ENCODE results near the gene NTRK3.
A peak's percentile ranks its signal among the peaks of the same experiment; 100 is the strongest.
"Not testable (repeated sequence)": the region's sequence is repeated elsewhere in the genome, so short reads cannot be mapped to it uniquely, and the experiment has no call there.

The NTRK3 gene

GRCh38 chr15:88066636-88067330 is 189.8 kb downstream of the NTRK3 start:
- ATAC-seq (replicated peaks) (no peak), DNase-seq (no peak)
- Mint-ChIP-seq H3K4me3 (no peak overlapping the region), H3K27ac (no peak overlapping the region), H3K4me1 (no peaks in the 10 kb centered on the region), H3K36me3 (no peaks in the 10 kb centered on the region), H3K9me3 (peaks cover 0 to 10% of the 10 kb centered on the region in 2 donors), H3K27me3 (no peaks in the 10 kb centered on the region)

- no peak overlapping the region for H3K27ac Mint-ChIP-seq
- H3K36me3 Mint-ChIP-seq: no peaks in the 10 kb centered on the region
- H3K27me3 Mint-ChIP-seq: no peaks in the 10 kb centered on the region
- no peak for ATAC-seq (replicated peaks)
- no peak for DNase-seq
- peaks cover 0 to 5% of the 10 kb centered on the region in 2 donors for H3K9me3 Mint-ChIP-seq
- no peaks in the 10 kb centered on the region for H3K4me1 Mint-ChIP-seq
- no peak overlapping the region for H3K4me3 Mint-ChIP-seq
Measured at GRCh38 chr15:88061452-88061851, 195.1 kb downstream of the NTRK3 start.

DNA sequence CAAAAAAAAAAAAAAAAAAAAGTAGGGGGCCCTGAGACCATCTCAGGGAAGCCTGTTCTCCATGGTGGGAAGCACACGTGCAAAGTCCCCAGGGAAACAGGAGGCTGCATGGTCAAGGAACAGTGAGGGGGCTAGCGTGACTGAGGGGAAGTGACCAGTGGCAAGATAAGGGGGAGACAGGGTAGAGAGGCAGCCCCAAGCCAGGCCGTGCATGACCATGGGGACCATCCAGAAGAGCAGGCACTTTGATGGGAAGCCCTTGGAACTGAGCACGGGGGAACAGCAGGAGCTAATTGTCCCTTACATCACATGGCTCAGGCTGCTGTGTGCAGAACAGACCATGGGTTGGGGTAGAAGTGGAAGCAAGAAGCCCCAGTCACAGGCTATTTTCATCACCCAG is 196.2 kb downstream of the NTRK3 start:
- Mint-ChIP-seq H3K9me3 (peaks cover 0 to 5% of the 10 kb centered on the region in 2 donors), H3K27me3 (no peaks in the 10 kb centered on the region), H3K36me3 (no peaks in the 10 kb centered on the region), H3K4me3 (no peak overlapping the region), H3K27ac (no peak overlapping the region), H3K4me1 (no peaks in the 10 kb centered on the region)
- no peak for DNase-seq
- ATAC-seq (replicated peaks): no peak

GRCh38 chr15:88057836-88058235 is 198.7 kb downstream of the NTRK3 start:
- Mint-ChIP-seq H3K4me3 (no peak overlapping the region), H3K27me3 (no peaks in the 10 kb centered on the region), H3K9me3 (peaks cover 0 to 4% of the 10 kb centered on the region in 2 donors), H3K4me1 (no peaks in the 10 kb centered on the region), H3K36me3 (no peaks in the 10 kb centered on the region), H3K27ac (no peak overlapping the region)
- DNase-seq (no peak), ATAC-seq (replicated peaks) (no peak)

DNA sequence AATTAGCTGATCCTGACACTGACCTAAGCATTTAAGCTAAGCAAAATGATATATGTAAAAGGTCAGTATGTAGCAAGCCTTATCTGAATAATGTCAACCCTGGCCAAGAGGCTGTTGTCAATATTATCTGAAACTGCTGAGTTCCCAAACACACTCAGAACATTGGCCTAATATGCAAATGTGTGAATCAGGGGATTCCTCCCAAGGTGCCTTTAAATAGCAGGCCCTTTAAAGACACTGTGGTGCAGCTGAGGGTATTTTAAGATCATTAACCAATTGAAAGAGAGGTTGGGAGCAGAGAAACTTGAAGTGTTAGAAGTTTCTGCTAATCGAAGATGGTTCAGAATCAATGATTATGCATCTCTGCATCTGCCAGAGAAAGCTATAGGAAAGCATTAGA is 207.0 kb downstream of the NTRK3 start:
- ATAC-seq (replicated peaks) (peak; percentile 80 to 91), DNase-seq (no peak)
- H3K9me3 Mint-ChIP-seq: no peaks in the 10 kb centered on the region
- H3K4me3 Mint-ChIP-seq: no peak overlapping the region
- peaks cover 0 to 5% of the 10 kb centered on the region in 2 donors for H3K27me3 Mint-ChIP-seq
- H3K4me1 Mint-ChIP-seq: peaks cover 0 to 2% of the 10 kb centered on the region in 2 donors
- H3K27ac Mint-ChIP-seq: no peak overlapping the region
- H3K36me3 Mint-ChIP-seq: no peaks in the 10 kb centered on the region

- H3K36me3 Mint-ChIP-seq: no peaks in the 10 kb centered on the region
- DNase-seq: no peak
- H3K27ac Mint-ChIP-seq: no peak overlapping the region
- peaks cover 0 to 2% of the 10 kb centered on the region in 2 donors for H3K4me1 Mint-ChIP-seq
- no peaks in the 10 kb centered on the region for H3K9me3 Mint-ChIP-seq
- ATAC-seq (replicated peaks): peak; percentile 33 to 70
- no peak overlapping the region for H3K4me3 Mint-ChIP-seq
- peaks cover 0 to 5% of the 10 kb centered on the region in 2 donors for H3K27me3 Mint-ChIP-seq
Measured at GRCh38 chr15:88048755-88049154, 207.8 kb downstream of the NTRK3 start.

GRCh38 chr15:88048237-88048636 is 208.3 kb downstream of the NTRK3 start:
- no peak for ATAC-seq (replicated peaks)
- H3K27me3 Mint-ChIP-seq: peaks cover 0 to 5% of the 10 kb centered on the region in 2 donors

GRCh38 chr15:88046576-88047129 is 209.9 kb downstream of the NTRK3 start:
- Mint-ChIP-seq H3K4me1 (peaks cover 0 to 2% of the 10 kb centered on the region in 2 donors), H3K27me3 (peaks cover 0 to 5% of the 10 kb centered on the region in 2 donors), H3K36me3 (no peaks in the 10 kb centered on the region), H3K27ac (no peak overlapping the region), H3K4me3 (no peak overlapping the region), H3K9me3 (no peaks in the 10 kb centered on the region)
- DNase-seq (no peak), ATAC-seq (replicated peaks) (no peak)

More at GRCh38 chr15:88048237-88048636, 208.3 kb downstream of the NTRK3 start:
- H3K36me3 Mint-ChIP-seq: no peaks in the 10 kb centered on the region
- peaks cover 0 to 2% of the 10 kb centered on the region in 2 donors for H3K4me1 Mint-ChIP-seq
- H3K27ac Mint-ChIP-seq: no peak overlapping the region
- no peaks in the 10 kb centered on the region for H3K9me3 Mint-ChIP-seq
- no peak overlapping the region for H3K4me3 Mint-ChIP-seq
- DNase-seq: no peak

DNA sequence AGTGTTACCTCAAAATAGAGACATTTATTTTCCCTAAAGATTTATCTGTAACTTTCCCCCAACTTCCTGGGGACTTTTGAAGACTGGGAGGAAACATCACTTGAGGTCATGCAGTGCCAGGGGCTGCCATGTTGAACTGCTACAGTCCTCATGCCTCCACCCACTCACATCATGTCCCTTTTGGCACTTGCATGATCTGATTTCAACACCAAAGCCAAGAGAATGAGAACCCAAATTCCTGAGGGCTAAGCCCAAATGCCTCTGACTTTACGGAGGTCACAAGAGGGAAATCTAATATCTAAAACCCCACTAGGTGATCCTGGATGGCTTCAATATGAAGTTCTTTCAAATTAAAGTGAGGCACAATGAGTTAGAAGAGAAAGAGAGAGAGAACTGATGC is 213.1 kb downstream of the NTRK3 start:
- Mint-ChIP-seq H3K36me3 (no peaks in the 10 kb centered on the region), H3K4me1 (no peaks in the 10 kb centered on the region), H3K4me3 (no peak overlapping the region), H3K9me3 (no peaks in the 10 kb centered on the region), H3K27me3 (no peaks in the 10 kb centered on the region), H3K27ac (no peak overlapping the region)
- ATAC-seq (replicated peaks) (no peak), DNase-seq (no peak)

DNA sequence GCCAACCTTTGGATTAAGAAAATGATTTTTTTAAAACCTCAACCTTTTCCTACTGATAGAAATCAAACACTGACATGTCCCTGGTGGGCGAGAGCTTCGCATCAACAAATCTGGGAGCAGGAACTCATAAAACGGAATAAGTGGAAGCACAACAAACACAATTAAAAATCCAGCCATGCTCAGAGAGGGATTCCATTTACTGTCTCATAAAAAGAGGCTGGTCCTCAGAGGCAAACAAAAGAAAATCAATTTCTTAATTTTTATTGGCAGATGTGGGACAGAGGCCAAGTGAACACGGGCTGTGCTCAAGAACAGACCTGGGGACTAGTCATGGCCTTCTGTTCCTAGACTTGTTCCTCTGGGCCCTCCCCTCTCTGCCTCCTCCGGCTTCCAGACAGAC is 214.5 kb downstream of the NTRK3 start:
- Mint-ChIP-seq H3K4me1 (no peaks in the 10 kb centered on the region), H3K27me3 (peaks cover 4 to 11% of the 10 kb centered on the region in 2 donors), H3K9me3 (no peaks in the 10 kb centered on the region), H3K36me3 (no peaks in the 10 kb centered on the region), H3K4me3 (no peak overlapping the region), H3K27ac (no peak overlapping the region)
- no peak for DNase-seq
- ATAC-seq (replicated peaks): no peak

DNA sequence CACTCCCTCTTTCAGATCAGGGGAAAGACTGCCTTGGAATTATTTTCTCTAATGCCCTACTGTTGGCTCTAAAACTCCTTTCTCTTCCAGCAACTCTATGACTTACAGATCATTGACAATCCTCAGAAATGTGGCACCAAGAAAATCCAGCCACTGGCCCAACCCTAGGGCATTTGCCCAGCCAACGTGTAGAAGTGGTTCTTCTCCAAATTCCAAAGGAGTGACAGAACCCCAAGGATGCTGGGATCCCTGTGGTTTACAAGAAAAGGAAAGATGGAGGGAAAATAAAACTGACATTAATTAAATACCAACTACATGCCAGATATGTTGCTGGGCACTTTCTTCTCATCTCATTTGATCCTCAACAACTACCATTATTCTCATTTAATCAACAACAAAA is 216.0 kb downstream of the NTRK3 start:
- peaks cover 16 to 26% of the 10 kb centered on the region in 2 donors for H3K27me3 Mint-ChIP-seq
- H3K36me3 Mint-ChIP-seq: no peaks in the 10 kb centered on the region
- DNase-seq (no peak), ATAC-seq (replicated peaks) (no peak)
- H3K4me1 Mint-ChIP-seq: no peaks in the 10 kb centered on the region
- no peak overlapping the region for H3K27ac Mint-ChIP-seq
- no peaks in the 10 kb centered on the region for H3K9me3 Mint-ChIP-seq
- no peak overlapping the region for H3K4me3 Mint-ChIP-seq

DNA sequence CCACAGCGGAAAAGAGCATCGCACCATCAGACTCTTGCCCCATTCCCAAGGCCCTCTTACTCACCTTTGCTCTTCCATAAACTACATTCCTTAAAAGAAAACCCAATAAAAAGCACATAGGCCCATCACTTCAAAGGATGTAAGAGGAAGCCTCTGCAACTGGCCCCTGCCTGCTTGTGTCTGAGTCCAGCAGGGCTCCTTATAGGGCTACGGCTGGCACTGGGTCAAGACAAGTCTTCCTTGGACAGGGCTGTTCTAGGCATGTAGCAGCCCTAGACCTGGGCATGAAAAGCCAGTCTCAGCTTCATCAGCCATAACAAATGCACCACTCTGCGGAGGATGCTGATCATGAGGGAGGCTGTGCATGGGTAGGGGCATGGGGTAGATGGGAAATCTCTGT is 218.3 kb downstream of the NTRK3 start:
- H3K27ac Mint-ChIP-seq: no peak overlapping the region
- no peaks in the 10 kb centered on the region for H3K9me3 Mint-ChIP-seq
- H3K36me3 Mint-ChIP-seq: no peaks in the 10 kb centered on the region
- no peaks in the 10 kb centered on the region for H3K4me1 Mint-ChIP-seq
- DNase-seq: no peak
- peaks cover 24 to 30% of the 10 kb centered on the region in 2 donors for H3K27me3 Mint-ChIP-seq
- ATAC-seq (replicated peaks): no peak
- H3K4me3 Mint-ChIP-seq: no peak overlapping the region

DNA sequence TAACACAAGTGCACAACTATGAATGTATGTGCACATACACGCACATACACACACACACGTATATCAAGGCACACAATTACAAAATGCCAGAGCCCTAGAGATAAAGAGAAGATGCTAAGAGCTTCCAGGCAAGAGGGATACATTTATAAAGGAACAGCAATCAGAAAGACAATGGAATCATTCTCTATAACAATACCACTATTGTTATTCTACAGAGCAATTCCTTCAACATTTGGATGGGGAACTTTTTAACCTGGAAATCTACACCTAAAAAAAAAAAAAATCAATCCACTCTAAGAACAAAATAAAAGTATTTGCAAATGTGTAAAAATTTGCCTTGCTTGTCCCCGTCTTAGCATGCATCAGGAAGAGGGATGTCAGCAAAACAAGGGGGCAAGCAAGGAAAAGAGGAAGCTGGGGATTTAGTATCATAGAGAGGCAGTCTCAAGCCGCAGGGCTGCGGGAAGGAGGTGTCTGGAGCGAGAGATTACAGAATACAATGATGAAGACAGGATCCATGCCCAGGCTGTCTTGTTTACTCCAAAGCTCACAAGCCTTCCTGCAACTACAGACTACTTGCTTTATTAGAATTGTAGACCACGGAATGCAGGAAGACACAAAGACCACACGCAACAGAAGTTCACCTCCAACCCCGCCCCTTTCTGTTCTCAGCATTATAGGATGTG is 220.2 kb downstream of the NTRK3 start:
- ATAC-seq (replicated peaks) (no peak), DNase-seq (no peak)
- H3K9me3 Mint-ChIP-seq: peaks cover 0 to 2% of the 10 kb centered on the region in 2 donors
- H3K27me3 Mint-ChIP-seq: peaks cover 24 to 30% of the 10 kb centered on the region in 2 donors
- H3K27ac Mint-ChIP-seq: no peak overlapping the region
- H3K4me1 Mint-ChIP-seq: no peaks in the 10 kb centered on the region
- H3K36me3 Mint-ChIP-seq: no peaks in the 10 kb centered on the region
- no peak overlapping the region for H3K4me3 Mint-ChIP-seq

DNA sequence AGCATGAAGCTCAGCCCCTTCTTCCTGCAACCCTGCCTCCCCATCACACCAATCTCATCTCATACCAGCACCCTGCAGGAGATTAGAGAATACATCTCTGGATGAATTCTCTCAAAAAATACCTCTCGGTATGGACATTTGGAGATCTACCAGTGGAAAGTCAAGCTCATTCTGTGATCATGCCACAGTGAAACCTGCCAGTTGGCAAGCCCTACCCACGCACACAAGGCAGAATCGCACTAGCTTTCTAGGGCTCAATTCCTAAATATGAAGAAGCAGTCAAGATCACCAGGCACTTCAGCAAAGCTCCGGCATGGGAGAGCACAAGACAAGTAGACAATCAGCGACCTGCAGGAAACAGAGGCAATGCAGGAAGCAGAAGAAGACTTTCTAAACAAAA is 221.2 kb downstream of the NTRK3 start:
- no peak overlapping the region for H3K4me3 Mint-ChIP-seq
- peaks cover 0 to 2% of the 10 kb centered on the region in 2 donors for H3K9me3 Mint-ChIP-seq
- H3K4me1 Mint-ChIP-seq: no peaks in the 10 kb centered on the region
- no peak for ATAC-seq (replicated peaks)
- H3K27ac Mint-ChIP-seq: no peak overlapping the region
- H3K36me3 Mint-ChIP-seq: no peaks in the 10 kb centered on the region
- no peak for DNase-seq
- peaks cover 24 to 30% of the 10 kb centered on the region in 2 donors for H3K27me3 Mint-ChIP-seq

- not testable (repeated sequence) for H3K36me3 Mint-ChIP-seq; H3K27ac Mint-ChIP-seq; H3K4me3 Mint-ChIP-seq; DNase-seq; H3K4me1 Mint-ChIP-seq; H3K9me3 Mint-ChIP-seq; ATAC-seq (replicated peaks)
- peaks cover 24 to 30% of the 10 kb centered on the region in 2 donors for H3K27me3 Mint-ChIP-seq
Measured at GRCh38 chr15:88033421-88033820, 223.1 kb downstream of the NTRK3 start.

Data from stimulated activated naive B cell treated with anti-CD40 and anti-IgM and Interleukin-4, amounts not matched to agents 10 μg/mL and 1 μg/mL and 100 μg/mL, for 72 hours (primary cell).